Sciatic nerve (tissue), 2 donors: ENCODE data around the gene DIP2B. TPM values are rescaled to one million over a fixed set of nuclear protein-coding genes. Genes with fewer than 3 reads are reported as not detected.
A peak's percentile ranks its signal among the peaks of the same experiment; 100 is the strongest.
"Not testable (repeated sequence)": the region's sequence is repeated elsewhere in the genome, so short reads cannot be mapped to it uniquely, and the experiment has no call there.

Experiments used
- ATAC-seq: fragments of 200-7000 bp; cut with Tn5 transposase; one replicate; pipeline ENCODE4 v1.9.1; 2020; ENCODE audit warnings: mild to moderate bottlenecking, moderate library complexity
- DNase-seq: peaks from one replicate; pipeline ENCODE4 v3.0.0-alpha.2; 2020; ENCODE audit warnings: low spot score
- intact Hi-C: fragments of 100-400 bp; cut with DNase I; formaldehyde crosslinking; loops from one replicate; pipeline ENCODE4 v1.14.2; 2022
- total RNA-seq: library from RNA; stranded (reverse); fragmentation: NEBNext Ultra II Directional; extraction: Animal tissue kit (Norgen Biotek cat#: 25700); gene quantifications from one replicate; pipeline ENCODE4 v1.2.1, GENCODE V29; 2021
- donor health status: DM: no; HTN: no; CAD: no.
- donor health status: DM: no; HTN: no; CAD: no.

The DIP2B gene
- total RNA-seq, 1 donor from 2014 or later, result 47.4 TPM

- no peak for ATAC-seq
- no peak for DNase-seq
- intact Hi-C loops, result no loop called here
Observed at GRCh38 chr12:50518090-50518489, 13.3 kb downstream of the DIP2B start.

GRCh38 chr12:50519353-50519752, 14.6 kb downstream of the DIP2B start:
- DNase-seq (no peak), ATAC-seq (no peak)
- intact Hi-C loops, result no loop called here

- DNase-seq, result no peak
Observed at GRCh38 chr12:50520416-50521207, 15.8 kb downstream of the DIP2B start.

GRCh38 chr12:50521781-50522180, 17.0 kb downstream of the DIP2B start:
- DNase-seq, ATAC-seq, intact Hi-C loops: not testable (repeated sequence)

More at GRCh38 chr12:50520416-50521207, 15.8 kb downstream of the DIP2B start:
- peak; percentile 56 for ATAC-seq
- intact Hi-C loops, result no loop called here

- DNase-seq, result no peak
- intact Hi-C loops, result no loop called here
- ATAC-seq, result no peak
Observed at GRCh38 chr12:50523772-50524171, 19.0 kb downstream of the DIP2B start.

GRCh38 chr12:50524621-50525020, 19.8 kb downstream of the DIP2B start:
- intact Hi-C loops, result no loop called here
- no peak for DNase-seq
- no peak for ATAC-seq

- intact Hi-C loops, result no loop called here
- no peak for ATAC-seq
Observed at GRCh38 chr12:50525422-50525821, 20.6 kb downstream of the DIP2B start.

GRCh38 chr12:50527359-50527726, 22.6 kb downstream of the DIP2B start:
- no peak for ATAC-seq
- intact Hi-C loops, result no loop called here

More at GRCh38 chr12:50525422-50525821, 20.6 kb downstream of the DIP2B start:
- no peak for DNase-seq

GRCh38 chr12:50528800-50529199, 24.0 kb downstream of the DIP2B start:
- intact Hi-C loops, result no loop called here
- DNase-seq (no peak), ATAC-seq (no peak)

More at GRCh38 chr12:50527359-50527726, 22.6 kb downstream of the DIP2B start:
- no peak for DNase-seq

- intact Hi-C loops, result no loop called here
- no peak for DNase-seq
- ATAC-seq, result no peak
Observed at GRCh38 chr12:50529345-50529744, 24.6 kb downstream of the DIP2B start.

- intact Hi-C loops, result no loop called here
- DNase-seq, result no peak
- no peak for ATAC-seq
Observed at GRCh38 chr12:50530532-50530931, 25.7 kb downstream of the DIP2B start.

- ATAC-seq (no peak), DNase-seq (no peak)
- intact Hi-C loops, result no loop called here
Observed at GRCh38 chr12:50533203-50533584, 28.4 kb downstream of the DIP2B start.

GRCh38 chr12:50533971-50534370, 29.2 kb downstream of the DIP2B start:
- no peak for ATAC-seq
- DNase-seq, result no peak
- intact Hi-C loops, result no loop called here

- no peak for DNase-seq
- intact Hi-C loops, result no loop called here
- ATAC-seq, result no peak
Observed at GRCh38 chr12:50536831-50537537, 32.2 kb downstream of the DIP2B start.

- intact Hi-C loops, result no loop called here
- DNase-seq (no peak), ATAC-seq (no peak)
Observed at GRCh38 chr12:50537538-50537919, 32.7 kb downstream of the DIP2B start.

GRCh38 chr12:50538182-50538581, 33.4 kb downstream of the DIP2B start:
- DNase-seq (no peak), ATAC-seq (no peak)
- intact Hi-C loops, result no loop called here

GRCh38 chr12:50541139-50541538, 36.4 kb downstream of the DIP2B start:
- no peak for ATAC-seq
- intact Hi-C loops, result no loop called here
- no peak for DNase-seq

- ATAC-seq, result no peak
- intact Hi-C loops, result no loop called here
Observed at GRCh38 chr12:50542448-50542847, 37.7 kb downstream of the DIP2B start.

GRCh38 chr12:50543188-50543587, 38.4 kb downstream of the DIP2B start:
- ATAC-seq, intact Hi-C loops, DNase-seq: not testable (repeated sequence)

More at GRCh38 chr12:50542448-50542847, 37.7 kb downstream of the DIP2B start:
- no peak for DNase-seq

GRCh38 chr12:50545213-50545612, 40.4 kb downstream of the DIP2B start:
- intact Hi-C loops, result no loop called here
- ATAC-seq, result no peak

More at GRCh38 chr12:50545213-50545612, 40.4 kb downstream of the DIP2B start:
- DNase-seq, result no peak
